ENCODE results near the gene INTS3. TPM values are rescaled to one million over a fixed set of nuclear protein-coding genes. Genes with fewer than 3 reads are reported as not detected.

Gene INTS3
- total RNA-seq, 4 donors from 2014 or later: 24.3 to 75.1 (median 42.4) TPM

GRCh38 chr1:153768316-153769181 lies 40.7 kb downstream of the INTS3 start:
- TF ChIP-seq POLR2A (IDR thresholded peaks at IDR 0.05): no peak
- no peak for TF ChIP-seq CTCF (IDR thresholded peaks at IDR 0.05)
- Histone ChIP-seq H3K36me3 (peaks cover 0 to 90% (median 0%) of the 10 kb centered on the region in 3 donors), H3K9me3 (no peaks in the 10 kb centered on the region), H3K4me1 (peaks cover 0 to 16% (median 0%) of the 10 kb centered on the region in 4 donors), H3K27me3 (no peaks in the 10 kb centered on the region), H3K4me3 (no peak overlapping the region), H3K27ac (peak overlapping the region in 2 of 4 donors; percentile 36 to 37)
- no peak for DNase-seq

- no peak overlapping the region for H3K4me3 ChIP-seq
- H3K27me3 ChIP-seq: no peaks in the 10 kb centered on the region
- H3K36me3 ChIP-seq: peaks cover 0 to 83% (median 0%) of the 10 kb centered on the region in 3 donors
- H3K4me1 ChIP-seq: peaks cover 0 to 16% (median 0%) of the 10 kb centered on the region in 4 donors
- TF ChIP-seq CTCF (IDR thresholded peaks at IDR 0.05) (no peak), POLR2A (IDR thresholded peaks at IDR 0.05) (no peak)
- H3K9me3 ChIP-seq: no peaks in the 10 kb centered on the region
- H3K27ac ChIP-seq: peak overlapping the region in 2 of 4 donors; percentile 35 to 36
- no peak for DNase-seq
These were observed 41.4 kb downstream of the INTS3 start for GRCh38 chr1:153769221-153769620.

GRCh38 chr1:153770797-153771196 lies 42.9 kb downstream of the INTS3 start:
- TF ChIP-seq POLR2A (IDR thresholded peaks at IDR 0.05) (no peak), CTCF (IDR thresholded peaks at IDR 0.05) (no peak)
- H3K27me3 ChIP-seq: no peaks in the 10 kb centered on the region
- H3K4me3 ChIP-seq: no peak overlapping the region
- H3K36me3 ChIP-seq: peaks cover 0 to 68% (median 0%) of the 10 kb centered on the region in 3 donors
- H3K9me3 ChIP-seq: no peaks in the 10 kb centered on the region
- no peak for DNase-seq
- H3K27ac ChIP-seq: no peak overlapping the region
- peaks cover 0 to 25% (median 6%) of the 10 kb centered on the region in 4 donors for H3K4me1 ChIP-seq

GRCh38 chr1:153771261-153771660 lies 43.4 kb downstream of the INTS3 start:
- H3K27me3 ChIP-seq: no peaks in the 10 kb centered on the region
- TF ChIP-seq POLR2A (IDR thresholded peaks at IDR 0.05) (no peak), CTCF (IDR thresholded peaks at IDR 0.05) (no peak)
- DNase-seq: no peak
- peaks cover 0 to 64% (median 0%) of the 10 kb centered on the region in 3 donors for H3K36me3 ChIP-seq
- H3K4me3 ChIP-seq: no peak overlapping the region
- H3K4me1 ChIP-seq: peaks cover under 1 to 27% (median 9%) of the 10 kb centered on the region in 4 donors
- peak overlapping the region in 1 of 4 donors; percentile 35 for H3K27ac ChIP-seq
- H3K9me3 ChIP-seq: no peaks in the 10 kb centered on the region

GRCh38 chr1:153771841-153772593 lies 44.2 kb downstream of the INTS3 start:
- Histone ChIP-seq H3K4me1 (peaks cover 3 to 35% (median 11%) of the 10 kb centered on the region in 4 donors), H3K9me3 (no peaks in the 10 kb centered on the region), H3K36me3 (peaks cover 0 to 56% (median 0%) of the 10 kb centered on the region in 3 donors), H3K27ac (peak overlapping the region in 1 of 4 donors; percentile 35), H3K27me3 (no peaks in the 10 kb centered on the region), H3K4me3 (no peak overlapping the region)
- no peak for DNase-seq
- TF ChIP-seq CTCF (IDR thresholded peaks at IDR 0.05) (peak in 3 of 6 experiments; percentile 10 to 21 (median 17)), POLR2A (IDR thresholded peaks at IDR 0.05) (no peak)
